Neural crest cell (in vitro differentiated cells): ENCODE measurements around the gene MASP1. TPM values are rescaled to one million over a fixed set of nuclear protein-coding genes. Genes with fewer than 3 reads are reported as not detected.
"Not testable (repeated sequence)": the region's sequence is repeated elsewhere in the genome, so short reads cannot be mapped to it uniquely, and the experiment has no call there.

Experiments used
- DNase-seq: peaks from one replicate; pipeline ENCODE4 v3.0.0; 2021; ENCODE audit warnings: low read depth, mixed read lengths, low spot score
- H3K27ac Mint-ChIP-seq: one replicate; pipeline ENCODE4 v1.8.0; 2021; ENCODE audit warnings: mild to moderate bottlenecking, mixed read lengths; ENCODE audit not compliant: unreplicated experiment
- H3K27me3 Mint-ChIP-seq: 2 replicates; pipeline ENCODE4 v1.8.0; 2021; ENCODE audit warnings: low read depth, mild to moderate bottlenecking, mixed read lengths
- H3K36me3 Mint-ChIP-seq: 2 replicates; pipeline ENCODE4 v1.8.0; 2021; ENCODE audit warnings: low read depth, mild to moderate bottlenecking, mixed read lengths
- H3K4me1 Mint-ChIP-seq: 2 replicates; pipeline ENCODE4 v1.8.0; 2021; ENCODE audit warnings: mixed read lengths
- H3K4me3 Mint-ChIP-seq: one replicate; pipeline ENCODE4 v1.8.0; 2021; ENCODE audit warnings: mild to moderate bottlenecking, mixed read lengths
- H3K9me3 Mint-ChIP-seq: 2 replicates; pipeline ENCODE4 v1.8.0; 2021; ENCODE audit warnings: mixed read lengths
- total RNA-seq: library from RNA; stranded (reverse); gene quantifications from 2 replicates; pipeline ENCODE4 v1.2.1, GENCODE V29; 2021
- TF ChIP-seq, protein P1 (sequence below): fragments of 200-600 bp; sonication (generic); conservative IDR thresholded peaks from 2 replicates; pipeline ENCODE4 v1.5.0; 2021; ENCODE audit warnings: antibody characterized with exemption, mild to moderate bottlenecking

Gene MASP1
- total RNA-seq, 1 donor from 2014 or later: 0.58 TPM

DNA sequence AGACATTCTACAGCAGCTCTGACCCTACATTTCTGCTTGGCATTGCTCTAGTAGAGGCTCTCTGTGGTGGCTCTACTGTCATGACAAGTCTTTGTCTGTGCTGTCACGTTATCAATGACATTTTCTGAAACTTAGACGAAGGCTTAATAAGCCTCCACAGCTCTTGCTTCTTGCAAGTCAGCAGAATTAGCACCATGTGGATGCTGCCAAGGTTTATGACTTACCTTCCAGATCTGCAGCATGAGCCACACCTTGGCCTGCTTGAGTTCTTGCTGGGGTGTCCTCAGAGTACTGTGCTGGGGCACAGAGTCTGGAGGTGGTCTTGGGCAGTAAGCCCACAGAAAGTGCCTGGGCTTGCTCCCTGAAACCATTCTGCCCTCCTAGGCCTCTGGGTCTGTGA lies 84.5 kb downstream of the MASP1 start:
- peaks cover 4% of the 10 kb centered on the region for H3K27me3 Mint-ChIP-seq
- peaks cover 5% of the 10 kb centered on the region for H3K36me3 Mint-ChIP-seq
- no peak for DNase-seq
- TF ChIP-seq, protein P1, sequence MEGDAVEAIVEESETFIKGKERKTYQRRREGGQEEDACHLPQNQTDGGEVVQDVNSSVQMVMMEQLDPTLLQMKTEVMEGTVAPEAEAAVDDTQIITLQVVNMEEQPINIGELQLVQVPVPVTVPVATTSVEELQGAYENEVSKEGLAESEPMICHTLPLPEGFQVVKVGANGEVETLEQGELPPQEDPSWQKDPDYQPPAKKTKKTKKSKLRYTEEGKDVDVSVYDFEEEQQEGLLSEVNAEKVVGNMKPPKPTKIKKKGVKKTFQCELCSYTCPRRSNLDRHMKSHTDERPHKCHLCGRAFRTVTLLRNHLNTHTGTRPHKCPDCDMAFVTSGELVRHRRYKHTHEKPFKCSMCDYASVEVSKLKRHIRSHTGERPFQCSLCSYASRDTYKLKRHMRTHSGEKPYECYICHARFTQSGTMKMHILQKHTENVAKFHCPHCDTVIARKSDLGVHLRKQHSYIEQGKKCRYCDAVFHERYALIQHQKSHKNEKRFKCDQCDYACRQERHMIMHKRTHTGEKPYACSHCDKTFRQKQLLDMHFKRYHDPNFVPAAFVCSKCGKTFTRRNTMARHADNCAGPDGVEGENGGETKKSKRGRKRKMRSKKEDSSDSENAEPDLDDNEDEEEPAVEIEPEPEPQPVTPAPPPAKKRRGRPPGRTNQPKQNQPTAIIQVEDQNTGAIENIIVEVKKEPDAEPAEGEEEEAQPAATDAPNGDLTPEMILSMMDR: no peak
- peaks cover 7% of the 10 kb centered on the region for H3K4me1 Mint-ChIP-seq
- peaks cover 10% of the 10 kb centered on the region for H3K9me3 Mint-ChIP-seq
- H3K4me3 Mint-ChIP-seq: no peak overlapping the region
- H3K27ac Mint-ChIP-seq: no peak overlapping the region

DNA sequence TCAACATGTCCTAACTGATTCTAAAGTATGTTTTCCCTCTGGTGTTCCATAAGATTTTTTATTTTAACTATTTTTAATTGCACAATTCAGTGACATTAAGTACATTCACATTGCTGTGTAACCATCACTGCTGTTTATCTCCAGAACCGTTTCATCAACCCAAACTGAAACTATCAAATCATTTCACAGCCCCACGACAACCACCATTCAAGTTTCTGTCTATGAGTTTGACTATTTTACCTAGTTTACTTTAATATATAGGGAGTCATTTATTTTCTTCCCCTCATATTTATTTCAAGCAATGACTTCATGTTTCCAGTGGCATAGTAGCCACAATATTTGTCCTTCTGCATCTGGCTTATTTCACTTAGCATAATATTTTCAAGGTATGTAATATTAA lies 85.9 kb downstream of the MASP1 start:
- peaks cover 4% of the 10 kb centered on the region for H3K9me3 Mint-ChIP-seq
- TF ChIP-seq, protein P1: no peak

DNA sequence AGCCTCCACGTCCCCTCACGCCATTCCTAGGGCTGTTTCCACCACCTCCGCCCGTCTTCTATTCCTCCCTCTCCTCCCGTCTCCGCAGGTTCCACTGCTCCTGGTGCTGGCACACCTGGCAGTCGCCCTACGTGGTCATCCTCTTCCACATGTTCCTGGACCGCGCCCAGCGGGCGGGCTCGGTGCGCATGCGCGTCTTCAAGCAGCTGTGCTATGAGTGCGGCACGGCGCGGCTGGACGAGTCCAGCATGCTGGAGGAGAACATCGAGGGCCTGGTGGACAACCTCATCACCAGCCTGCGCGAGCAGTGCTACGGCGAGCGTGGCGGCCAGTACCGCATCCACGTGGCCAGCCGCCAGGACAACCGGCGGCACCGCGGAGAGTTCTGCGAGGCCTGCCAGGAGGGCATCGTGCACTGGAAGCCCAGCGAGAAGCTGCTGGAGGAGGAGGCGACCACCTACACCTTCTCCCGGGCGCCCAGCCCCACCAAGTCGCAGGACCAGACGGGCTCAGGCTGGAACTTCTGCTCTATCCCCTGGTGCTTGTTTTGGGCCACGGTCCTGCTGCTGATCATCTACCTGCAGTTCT lies 92.0 kb downstream of the MASP1 start:
- H3K9me3 Mint-ChIP-seq: not testable (repeated sequence)

More for the DNA sequence above, 85.9 kb downstream of the MASP1 start:
- H3K4me1 Mint-ChIP-seq: peaks cover 7% of the 10 kb centered on the region
- H3K27me3 Mint-ChIP-seq: peaks cover 4% of the 10 kb centered on the region
- no peak for DNase-seq
- no peak overlapping the region for H3K4me3 Mint-ChIP-seq
- peaks cover 5% of the 10 kb centered on the region for H3K36me3 Mint-ChIP-seq
- H3K27ac Mint-ChIP-seq: no peak overlapping the region

DNA sequence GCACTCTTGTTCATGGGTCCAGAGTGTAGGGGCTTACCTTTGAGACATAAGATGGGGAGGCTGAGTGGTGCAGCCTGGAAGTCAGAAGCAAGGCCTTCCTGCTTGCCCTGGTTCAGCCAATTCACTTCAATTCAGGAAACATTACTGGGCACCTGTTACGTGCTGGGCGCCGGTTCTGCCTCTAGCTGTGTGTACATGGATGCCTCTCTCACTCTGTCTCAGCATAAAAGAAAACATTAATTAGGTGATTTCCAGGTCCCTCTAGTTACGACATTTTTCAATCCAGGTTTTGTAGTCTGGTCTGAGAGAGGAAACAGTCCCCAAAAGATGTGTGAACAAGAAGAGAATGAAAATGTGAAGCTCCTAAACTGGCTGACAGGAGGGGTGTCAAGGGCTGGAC lies 93.0 kb downstream of the MASP1 start:
- no peaks in the 10 kb centered on the region for H3K4me1 Mint-ChIP-seq
- no peak for DNase-seq
- TF ChIP-seq, protein P1: no peak
- H3K4me3 Mint-ChIP-seq: no peak overlapping the region
- no peaks in the 10 kb centered on the region for H3K36me3 Mint-ChIP-seq
- H3K27ac Mint-ChIP-seq: no peak overlapping the region
- peaks cover 10% of the 10 kb centered on the region for H3K27me3 Mint-ChIP-seq
- no peaks in the 10 kb centered on the region for H3K9me3 Mint-ChIP-seq

More for the DNA sequence above, 92.0 kb downstream of the MASP1 start:
- not testable (repeated sequence) for H3K36me3 Mint-ChIP-seq, H3K4me1 Mint-ChIP-seq, H3K27me3 Mint-ChIP-seq, H3K27ac Mint-ChIP-seq, H3K4me3 Mint-ChIP-seq, DNase-seq

DNA sequence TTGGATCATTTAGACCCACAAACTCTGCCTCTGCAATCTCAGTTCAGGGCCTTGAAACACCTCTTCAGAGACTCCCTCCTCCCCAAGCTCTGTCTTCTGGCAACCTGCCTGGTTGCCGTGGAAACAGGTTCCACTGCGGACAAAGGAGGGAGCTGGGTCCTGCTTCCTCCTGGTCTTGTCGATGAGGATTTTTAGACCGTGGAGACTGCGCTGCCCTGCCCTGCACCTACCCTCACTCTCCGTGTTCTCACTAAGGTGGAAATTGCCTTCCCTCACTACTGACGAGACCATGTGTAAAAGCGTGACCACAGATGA lies 94.2 kb downstream of the MASP1 start, which contains the start of gene RTP1:
Gene RTP1, plus strand, starts transcription at position 152 of the 315 bp plus-strand sequence. Its CDS starts 30 bp downstream, at position 182.
- DNase-seq: no peak

More for the DNA sequence above, 94.2 kb downstream of the MASP1 start, which contains the start of gene RTP1:
- H3K27me3 Mint-ChIP-seq: peaks cover 14% of the 10 kb centered on the region
- H3K4me1 Mint-ChIP-seq: no peaks in the 10 kb centered on the region
- H3K36me3 Mint-ChIP-seq: no peaks in the 10 kb centered on the region
- TF ChIP-seq, protein P1: no peak
- no peaks in the 10 kb centered on the region for H3K9me3 Mint-ChIP-seq
- H3K4me3 Mint-ChIP-seq: no peak within 1 kb of the TSS
- H3K27ac Mint-ChIP-seq: no peak within 1 kb of the TSS
